Fibroblast of peridontal ligament (primary cell): ENCODE measurements around the gene GLYR1.
A peak's percentile ranks its signal among the peaks of the same experiment; 100 is the strongest.

Experiments used
- DNase-seq: peaks from one replicate; pipeline ENCODE4 v3.0.0-alpha.2; 2010; ENCODE audit errors: extremely low read depth

The GLYR1 gene

DNA sequence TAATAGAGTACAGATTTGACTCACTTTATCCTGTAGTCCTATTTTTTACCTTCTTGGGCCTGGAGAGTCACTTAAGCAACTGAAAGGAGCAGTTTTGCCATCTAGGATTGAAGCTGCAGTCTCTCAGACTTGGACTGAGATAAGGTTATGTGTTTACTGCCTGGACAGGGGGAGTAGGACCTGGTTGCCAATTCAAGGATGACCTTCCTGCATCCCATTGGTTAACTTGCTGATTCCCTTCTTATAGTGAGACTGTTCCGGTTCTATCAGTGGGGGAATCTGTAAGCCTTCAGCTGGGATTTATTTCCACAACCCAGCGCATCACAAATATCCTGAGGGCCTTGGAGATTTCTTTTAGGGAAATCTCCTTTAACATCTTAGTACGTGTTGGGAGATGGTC is 3.1 kb upstream of the GLYR1 start:
- peak; percentile 20 for DNase-seq

DNA sequence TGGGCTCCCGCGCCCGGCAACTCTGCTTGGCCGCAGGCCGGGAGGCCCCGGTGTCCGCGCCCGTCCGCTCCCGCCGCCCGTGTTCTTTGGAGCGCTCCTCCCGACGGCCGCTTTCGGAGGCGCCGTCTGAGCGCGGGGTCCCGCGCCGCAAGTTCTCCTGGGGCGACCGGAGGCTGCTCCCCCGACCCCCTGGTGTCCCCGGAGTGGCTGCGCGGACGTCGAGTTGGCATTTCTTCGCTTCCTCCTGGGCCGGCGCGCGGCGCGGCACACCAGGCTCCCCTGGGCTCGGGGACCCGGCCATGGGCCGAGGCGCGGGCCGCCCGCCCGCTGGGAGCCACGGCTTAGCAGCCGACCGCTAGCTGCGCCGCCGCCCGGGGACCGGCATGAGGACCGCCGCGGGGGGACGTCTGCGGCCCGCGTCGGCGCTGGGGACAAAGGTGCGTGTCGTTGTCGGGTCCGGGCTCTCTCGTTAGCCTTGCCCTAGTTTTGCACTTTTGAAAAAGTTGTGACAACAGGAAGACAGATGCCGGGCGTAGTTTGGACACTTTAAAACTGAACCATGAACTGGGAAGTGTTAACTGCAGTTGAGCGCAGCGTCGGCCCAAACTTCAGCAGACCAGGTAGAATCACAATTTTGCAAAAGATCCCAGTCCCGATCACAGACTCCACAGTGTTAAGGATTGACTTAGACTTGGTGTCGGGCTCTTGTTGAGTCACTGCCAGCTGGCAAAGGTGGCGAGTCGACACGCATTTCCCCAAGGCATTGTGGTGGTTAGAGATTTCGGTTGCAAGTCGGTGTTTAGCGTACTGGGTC is 893 bp upstream of the GLYR1 start:
- DNase-seq = peak; percentile 69

DNA sequence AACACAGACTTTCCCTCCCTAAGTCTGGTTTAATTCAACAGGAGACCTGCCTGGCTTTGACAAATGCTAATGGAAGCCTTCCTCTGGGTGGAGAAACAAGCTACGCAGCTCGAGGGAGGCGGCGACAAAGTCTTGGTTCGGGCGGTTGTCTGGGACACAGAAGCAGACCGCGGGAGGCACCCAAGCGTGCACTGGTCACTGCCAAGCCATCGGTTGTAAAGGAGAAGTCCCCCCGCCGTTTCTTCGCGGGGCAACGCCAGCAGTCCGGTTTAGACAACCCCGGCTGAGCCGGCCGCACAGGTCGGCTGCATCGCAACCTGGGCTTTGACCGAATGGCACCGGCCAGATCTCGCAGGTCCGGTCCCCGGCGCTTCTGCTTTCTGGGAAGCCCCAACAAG is 586 bp downstream of the GLYR1 start:
- peak; percentile 30 for DNase-seq

DNA sequence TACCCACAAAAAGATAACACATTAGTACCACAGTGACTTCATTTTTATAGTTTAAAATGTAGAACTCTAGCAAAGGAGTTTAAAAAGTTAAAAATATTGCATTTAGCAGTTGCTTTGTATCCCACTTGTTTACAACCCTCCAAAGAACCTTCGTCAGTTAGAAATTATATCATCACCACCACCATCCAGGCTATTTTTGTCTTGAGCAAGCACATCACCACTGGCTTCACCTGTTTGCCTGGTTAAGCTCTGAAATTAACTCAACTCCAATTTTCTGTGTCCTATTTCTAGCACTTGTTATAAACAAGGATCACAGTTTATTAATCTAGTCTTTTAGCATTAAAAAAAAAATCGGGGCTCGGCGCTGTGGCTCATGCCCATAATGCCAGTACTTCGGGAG is 6.1 kb downstream of the GLYR1 start:
- DNase-seq = no peak

GRCh38 chr16:4839942-4840341 is 7.1 kb downstream of the GLYR1 start:
- no peak for DNase-seq

GRCh38 chr16:4837733-4838501 is 9.2 kb downstream of the GLYR1 start:
- DNase-seq = no peak

DNA sequence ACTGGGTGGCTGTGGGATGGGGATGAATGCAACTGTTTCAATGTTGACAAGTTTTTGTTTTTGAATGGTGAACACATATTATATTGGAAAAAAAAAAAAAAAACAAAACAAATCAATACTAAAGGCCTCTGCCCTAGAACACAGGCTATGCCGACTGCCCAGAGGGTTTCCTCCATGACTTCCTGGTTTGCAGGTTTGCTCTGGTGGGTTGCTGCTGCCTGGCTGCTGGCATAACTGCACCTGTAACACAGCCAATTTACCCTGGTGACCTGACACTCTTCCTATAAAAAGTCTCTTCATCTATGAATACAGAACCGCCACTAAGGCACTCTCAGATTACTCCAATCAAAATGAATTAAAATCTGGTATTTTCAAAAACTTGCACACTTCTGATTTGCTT is 10.4 kb downstream of the GLYR1 start:
- DNase-seq = no peak

- DNase-seq = no peak
Measured at GRCh38 chr16:4833584-4833983, 13.5 kb downstream of the GLYR1 start.

GRCh38 chr16:4832698-4833343 is 14.3 kb downstream of the GLYR1 start:
- peak; percentile 16 for DNase-seq

- no peak for DNase-seq
Measured at GRCh38 chr16:4831616-4832015, 15.5 kb downstream of the GLYR1 start.

DNA sequence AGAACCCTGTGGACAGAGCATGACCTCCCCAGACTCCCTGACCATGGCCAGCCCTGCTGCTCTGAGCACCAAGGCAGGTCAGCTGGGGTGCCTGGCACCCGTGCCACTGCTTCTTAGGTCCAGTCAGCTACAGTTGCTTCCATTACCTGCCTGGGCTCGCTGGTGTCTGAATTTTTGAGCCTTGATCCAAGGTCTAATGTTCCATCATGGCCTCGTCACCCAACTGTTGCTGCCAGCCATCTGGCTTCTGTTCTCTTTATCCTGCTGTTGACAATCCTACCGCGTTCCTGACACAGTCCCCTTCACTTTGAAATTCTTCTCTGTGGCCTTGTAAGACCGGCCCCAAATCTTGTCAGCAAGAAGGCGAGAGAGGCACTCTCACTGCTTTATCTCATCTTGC is 16.7 kb downstream of the GLYR1 start:
- no peak for DNase-seq

GRCh38 chr16:4828567-4829321 is 18.3 kb downstream of the GLYR1 start:
- DNase-seq = no peak

- DNase-seq = no peak
Measured at GRCh38 chr16:4826980-4827379, 20.1 kb downstream of the GLYR1 start.

DNA sequence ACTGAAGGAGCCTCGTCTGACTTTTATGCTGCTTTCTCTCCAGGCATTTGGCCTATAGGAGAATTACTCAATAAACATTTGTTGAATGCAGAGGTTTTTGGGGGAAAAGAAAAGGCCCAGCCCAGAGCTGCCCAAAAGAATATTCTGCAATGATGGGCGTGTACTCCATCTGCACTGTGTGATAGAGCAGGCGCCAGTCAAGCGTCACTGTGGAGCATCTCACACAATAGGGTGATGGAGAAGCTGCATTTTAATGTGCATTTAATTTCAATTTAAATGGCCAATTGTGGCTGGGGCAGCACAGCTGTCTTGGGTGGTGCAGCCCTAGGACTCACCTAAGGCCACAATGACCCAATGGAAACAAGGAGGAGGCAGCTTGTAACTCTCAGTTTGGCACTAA is 20.6 kb downstream of the GLYR1 start:
- DNase-seq = no peak

DNA sequence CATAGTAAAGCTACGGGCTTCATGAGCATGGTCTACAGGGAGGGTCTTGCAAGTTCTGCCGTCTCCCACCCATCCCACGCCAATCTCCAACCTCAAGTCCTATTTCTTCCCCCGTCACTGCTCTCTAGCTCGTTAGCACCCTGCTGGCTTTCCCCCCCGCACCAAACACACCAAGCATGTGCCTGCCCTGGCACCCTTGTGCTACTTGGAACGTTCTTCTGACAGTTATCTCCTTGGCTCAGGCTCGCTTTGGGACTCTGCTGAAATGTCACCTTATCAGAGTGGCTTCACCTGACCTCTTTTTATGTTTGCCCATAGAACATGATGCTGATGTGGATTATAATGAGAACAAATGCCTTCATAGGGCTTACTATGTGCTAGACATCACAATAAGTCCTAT is 21.9 kb downstream of the GLYR1 start:
- no peak for DNase-seq

DNA sequence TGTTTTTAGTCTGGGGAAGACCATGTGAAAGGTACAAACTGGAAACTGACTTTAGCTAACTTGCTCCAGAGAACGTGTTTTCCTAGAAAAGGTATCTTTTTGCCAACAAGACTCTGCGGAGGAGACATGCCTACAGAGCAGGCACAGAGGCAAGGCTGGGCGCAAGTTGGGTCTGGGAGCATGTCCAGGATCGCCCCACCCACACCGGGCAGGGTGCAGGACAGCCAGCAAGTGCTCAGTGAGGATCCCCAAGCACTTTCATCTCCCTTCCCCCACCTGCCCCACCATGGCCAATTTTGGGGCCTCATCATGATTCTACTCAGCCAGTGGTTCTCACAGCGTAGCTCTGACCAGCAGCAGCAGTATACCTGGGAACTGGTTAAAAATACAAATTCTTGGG is 26.4 kb downstream of the GLYR1 start:
- no peak for DNase-seq

DNA sequence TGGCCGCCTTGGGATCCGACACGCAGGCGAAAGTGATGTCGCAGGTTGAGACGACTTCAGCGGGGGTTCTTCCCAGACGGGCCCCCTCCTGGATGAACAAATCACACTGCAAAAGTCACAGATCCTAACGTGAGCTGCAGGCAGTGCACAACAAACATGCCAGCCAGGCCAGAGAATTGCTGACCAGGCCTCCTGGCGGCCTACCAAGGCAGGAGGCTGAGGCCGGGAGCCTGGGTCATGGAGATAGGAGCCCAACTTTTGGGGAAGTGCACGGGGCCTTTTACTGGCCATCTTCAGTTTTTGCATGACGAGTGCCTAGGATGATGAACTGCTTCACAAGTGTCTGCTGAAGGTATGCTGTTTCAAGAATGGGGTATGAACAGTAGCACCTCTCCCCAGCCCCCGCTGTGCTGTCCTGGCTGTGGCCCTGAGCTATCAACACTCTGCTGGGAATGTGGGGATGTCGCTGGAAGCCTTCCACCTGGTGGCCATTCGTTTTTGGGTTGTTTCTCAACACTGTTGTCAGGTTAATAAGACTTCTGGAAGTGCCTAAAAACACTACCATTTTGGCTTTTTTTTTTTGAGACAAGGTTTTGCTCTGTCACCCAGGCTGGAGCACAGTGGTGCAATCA is 32.4 kb downstream of the GLYR1 start:
- DNase-seq = no peak

- DNase-seq = no peak
Measured at GRCh38 chr16:4814046-4814445, 33.0 kb downstream of the GLYR1 start.

GRCh38 chr16:4813251-4814003 is 33.7 kb downstream of the GLYR1 start:
- no peak for DNase-seq

DNA sequence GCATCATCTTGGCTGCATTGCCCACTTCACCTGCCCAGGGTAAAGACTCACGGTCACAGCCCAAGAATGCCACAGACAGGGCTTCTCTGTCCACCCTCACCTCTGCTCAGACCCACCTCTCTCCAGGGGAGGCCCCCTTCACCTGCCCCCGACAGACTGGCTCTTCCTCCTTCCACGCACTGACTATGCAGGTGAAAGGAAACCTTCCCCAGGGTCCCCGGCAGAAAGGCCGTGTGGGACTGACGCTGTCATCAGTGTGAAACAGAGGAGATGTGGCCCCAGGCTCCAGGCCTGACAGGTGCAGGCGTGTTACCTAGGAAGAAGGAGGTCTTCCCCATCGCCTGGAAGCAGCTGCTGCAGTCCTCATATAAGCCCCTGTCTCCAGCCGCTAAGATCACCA is 35.3 kb downstream of the GLYR1 start:
- DNase-seq = no peak

DNA sequence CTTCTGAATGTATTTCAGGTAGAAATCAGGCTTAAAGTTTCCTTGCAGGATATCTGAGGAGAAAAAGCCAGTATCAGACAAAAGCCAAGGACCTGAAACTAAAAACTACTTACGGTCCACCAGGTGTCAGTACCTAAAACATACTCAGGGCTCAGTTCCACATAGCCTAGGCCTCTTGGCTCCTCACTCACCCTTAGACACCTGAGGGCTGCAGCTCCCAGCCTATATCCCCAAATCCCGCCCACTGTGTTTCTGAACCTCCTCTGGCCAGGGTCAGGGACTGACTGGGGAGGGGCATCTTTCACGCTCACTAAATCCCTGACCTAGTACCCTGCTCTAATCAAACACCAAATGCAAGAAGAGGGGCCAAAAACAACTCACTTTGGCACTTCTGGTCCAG is 35.8 kb downstream of the GLYR1 start:
- no peak for DNase-seq
